NB4 (cell line): ENCODE data around the gene SH3GLB1.
A peak's percentile ranks its signal among the peaks of the same experiment; 100 is the strongest.
"Not testable (repeated sequence)": the region's sequence is repeated elsewhere in the genome, so short reads cannot be mapped to it uniquely, and the experiment has no call there.

Experiments
- DNase-seq: peaks from one replicate; pipeline ENCODE4 v3.0.0; 2010; ENCODE audit warnings: low read depth
- H3K4me3 ChIP-seq: one replicate; pipeline ENCODE4 v1.5.1; 2011; ENCODE audit warnings: mild to moderate bottlenecking, low read depth, low read length, moderate library complexity
- CTCF ChIP-seq: IDR thresholded peaks from one replicate; pipeline ENCODE4 v1.5.1; 2012; ENCODE audit warnings: low read depth, low read length
- MYC ChIP-seq: IDR thresholded peaks from 2 replicates; pipeline ENCODE4 v1.6.1; 2011; ENCODE audit warnings: low read depth, low read length
- POLR2A ChIP-seq: IDR thresholded peaks from 2 replicates; pipeline ENCODE4 v1.6.1; 2011; ENCODE audit warnings: mild to moderate bottlenecking; ENCODE audit not compliant: insufficient read length; ENCODE audit errors: extremely low read depth
- TF ChIP-seq, protein P1 (sequence below): IDR thresholded peaks from 2 replicates; pipeline ENCODE4 v1.6.1; 2011; ENCODE audit warnings: low read depth, low read length

SH3GLB1 gene

DNA sequence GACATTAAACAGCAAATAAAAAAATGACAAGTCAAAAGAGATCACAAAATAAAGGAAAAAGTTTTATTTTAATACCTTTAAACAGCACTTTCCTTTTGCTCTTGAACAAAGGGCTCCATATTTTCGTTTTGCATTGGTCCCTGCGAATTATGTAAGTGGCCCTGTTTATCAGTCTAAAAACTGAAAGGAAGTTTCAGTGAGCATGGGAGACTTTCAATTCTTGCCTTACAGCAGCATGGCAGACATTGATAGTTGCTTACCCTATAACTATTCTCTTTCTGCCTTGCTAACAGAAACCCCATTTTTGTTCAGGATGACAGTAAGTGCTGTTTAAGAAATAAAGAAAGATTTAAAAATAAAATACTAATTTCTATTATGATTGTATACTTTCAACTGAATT is 5.2 kb upstream of the SH3GLB1 start:
- TF ChIP-seq, protein P1, sequence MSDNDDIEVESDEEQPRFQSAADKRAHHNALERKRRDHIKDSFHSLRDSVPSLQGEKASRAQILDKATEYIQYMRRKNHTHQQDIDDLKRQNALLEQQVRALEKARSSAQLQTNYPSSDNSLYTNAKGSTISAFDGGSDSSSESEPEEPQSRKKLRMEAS = no peak
- TF ChIP-seq CTCF = no peak
- no peak for TF ChIP-seq MYC
- no peak for TF ChIP-seq POLR2A
- DNase-seq = no peak
- H3K4me3 ChIP-seq = no peak overlapping the region

- H3K4me3 ChIP-seq = no peak overlapping the region
- no peak for DNase-seq
These were observed 2.6 kb upstream of the SH3GLB1 start for GRCh38 chr1:86701731-86702130.

DNA sequence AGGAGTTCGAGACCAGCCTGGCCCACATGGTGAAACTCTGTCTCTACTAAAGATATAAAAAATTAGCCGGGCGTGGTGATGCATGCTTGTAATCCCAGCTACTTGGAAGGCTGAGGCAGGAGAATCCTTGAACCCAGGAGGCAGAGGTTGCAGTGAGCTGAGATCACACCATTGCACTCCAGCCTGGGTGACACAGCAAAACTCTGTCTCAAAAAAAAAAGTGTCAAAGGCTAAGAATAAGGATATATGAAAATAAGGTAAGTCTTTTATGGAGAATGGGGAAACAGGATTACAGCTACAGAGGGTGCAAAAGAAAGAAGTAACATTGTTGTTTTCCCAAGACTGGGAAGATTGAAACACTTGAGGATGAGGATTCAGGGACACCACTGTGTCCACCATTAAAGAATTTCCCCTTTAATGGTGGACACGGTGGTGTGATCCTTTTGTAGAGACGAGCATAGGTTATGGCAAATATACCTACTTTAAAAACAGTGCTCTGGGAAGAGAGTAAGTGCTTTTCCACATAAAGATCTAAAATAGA is 1.4 kb upstream of the SH3GLB1 start:
- not testable (repeated sequence) for DNase-seq, H3K4me3 ChIP-seq

More at GRCh38 chr1:86701731-86702130, 2.6 kb upstream of the SH3GLB1 start:
- TF ChIP-seq, protein P1 = no peak
- TF ChIP-seq MYC (no peak), POLR2A (no peak), CTCF (no peak)

DNA sequence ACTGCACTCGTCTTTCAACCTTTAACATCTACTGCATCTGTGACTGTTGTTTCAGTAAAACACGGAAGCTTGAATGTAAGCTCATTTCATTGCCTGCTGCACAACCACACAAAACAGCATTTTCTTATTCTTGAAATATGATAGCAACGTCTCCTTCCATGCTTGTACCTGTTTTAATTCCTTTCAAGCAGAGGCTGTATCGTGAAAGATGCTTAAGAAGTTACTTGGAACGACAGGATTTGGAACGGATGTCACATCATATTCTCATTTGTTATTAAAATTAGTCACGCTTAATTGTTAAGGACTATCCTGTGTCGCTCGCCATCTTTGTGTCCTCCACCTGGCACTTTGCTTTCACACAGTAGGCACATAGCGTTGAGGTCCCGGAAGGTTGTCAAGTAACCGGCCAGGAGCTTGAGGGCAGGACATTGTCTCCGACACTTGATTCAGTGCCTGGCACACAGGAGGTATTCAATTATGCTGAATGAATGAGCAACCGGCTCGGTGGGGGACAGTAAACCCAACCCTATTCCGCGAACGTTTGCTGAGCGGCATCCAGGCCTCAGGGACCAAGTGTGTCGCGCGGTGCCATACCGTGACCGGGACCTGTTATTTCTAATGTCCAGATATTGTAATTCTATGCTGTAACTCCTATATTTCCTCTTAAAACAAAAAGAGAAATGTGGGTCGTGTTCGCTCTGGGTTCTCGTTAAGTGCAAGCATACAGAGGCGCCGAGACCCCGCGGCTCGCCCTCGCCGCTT is 499 bp upstream of the SH3GLB1 start:
- H3K4me3 ChIP-seq = peak overlapping the region; percentile 78
- no peak for TF ChIP-seq POLR2A
- TF ChIP-seq, protein P1 = no peak
- no peak for TF ChIP-seq MYC
- TF ChIP-seq CTCF = no peak
- DNase-seq = no peak

DNA sequence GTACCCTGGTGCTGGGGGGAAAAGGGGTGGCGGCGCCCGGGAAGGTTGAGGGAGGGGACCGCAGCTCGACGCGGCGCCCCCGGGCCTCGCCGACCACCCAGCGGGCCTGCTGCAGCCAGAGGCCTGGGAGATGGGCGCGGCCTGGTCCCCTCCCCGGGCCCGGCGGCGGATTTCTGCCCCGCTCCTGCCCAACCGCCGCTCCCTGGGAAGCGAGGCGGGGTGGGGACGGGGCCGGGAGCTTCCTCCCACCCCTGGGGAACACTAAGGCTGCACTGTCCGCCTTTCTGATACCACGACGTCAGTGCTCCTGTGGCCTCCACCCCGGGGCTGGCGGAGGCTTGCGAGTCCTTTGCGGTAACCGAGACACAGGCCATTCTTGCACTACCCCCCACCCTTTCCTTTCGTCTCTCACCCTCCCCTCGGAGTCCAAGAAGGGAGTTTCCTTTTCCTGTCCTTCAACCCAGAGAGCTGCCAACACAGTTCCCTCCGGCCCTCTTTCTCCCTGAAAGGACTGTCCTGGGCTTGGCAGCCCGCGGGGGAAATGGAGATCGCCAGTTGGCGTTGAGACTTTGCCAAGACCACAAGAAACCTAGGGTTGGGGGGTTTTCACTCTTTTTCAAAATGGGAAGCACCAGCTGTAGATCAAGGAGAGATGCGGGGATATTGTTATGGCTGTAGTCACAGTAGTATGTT is 742 bp downstream of the SH3GLB1 start:
- peak; percentile 81 for DNase-seq
- TF ChIP-seq, protein P1 = no peak
- no peak for TF ChIP-seq MYC
- TF ChIP-seq POLR2A = no peak
- TF ChIP-seq CTCF = no peak
- peak overlapping the region; percentile 78 for H3K4me3 ChIP-seq

DNA sequence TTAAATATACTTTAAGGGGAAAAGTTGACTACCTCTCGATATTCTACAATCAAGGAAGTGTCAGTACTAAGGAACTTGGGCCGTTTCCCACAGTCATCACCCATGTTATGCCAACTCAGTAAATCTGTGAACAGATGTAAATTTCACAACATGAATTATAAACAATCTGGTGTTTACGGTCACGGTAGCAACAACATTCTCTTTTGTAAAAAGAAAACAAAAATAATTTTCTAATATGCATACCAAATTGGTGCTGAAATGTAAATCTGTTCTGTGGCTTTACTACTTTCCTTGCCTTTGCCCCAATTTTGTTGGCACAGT is 1.2 kb downstream of the SH3GLB1 start:
- DNase-seq = no peak
- TF ChIP-seq CTCF = no peak
- H3K4me3 ChIP-seq = peak overlapping the region; percentile 78
